Activated naive CD8-positive, alpha-beta T cell treated with anti-CD3 and anti-CD28 coated beads, Interleukin-2, amount 10 ng/mL, durations not matched to agents 7 days and 5 days (primary cell): Measurements from ENCODE around the gene CLCN7. TPM values are rescaled to one million over a fixed set of nuclear protein-coding genes. Genes with fewer than 3 reads are reported as not detected.
"Not testable (repeated sequence)": the region's sequence is repeated elsewhere in the genome, so short reads cannot be mapped to it uniquely, and the experiment has no call there.

ENCODE experiments used
- ATAC-seq: fragments of 150-1000 bp; cut with Tn5 transposase; one replicate; pipeline ENCODE4 v1.10.0; 2021; ENCODE audit warnings: low read depth, moderate library complexity
- POLR2A ChIA-PET: fragments of 350-600 bp; sonication (Branson Sonifier 250); formaldehyde crosslinking; loops from one replicate; lab custom pipeline; 2021; ENCODE audit warnings: antibody characterized with exemption; lab: Charles Lee
- DNase-seq: peaks from one replicate; pipeline ENCODE4 v3.0.0; 2021
- H3K27ac Mint-ChIP-seq: one replicate; pipeline ENCODE4 v1.8.0; 2022; ENCODE audit warnings: mild to moderate bottlenecking, mixed read lengths
- H3K27me3 Mint-ChIP-seq: one replicate; pipeline ENCODE4 v1.8.0; 2022; ENCODE audit warnings: mild to moderate bottlenecking, moderate library complexity, mixed read lengths
- H3K36me3 Mint-ChIP-seq: one replicate; pipeline ENCODE4 v1.8.0; 2021; ENCODE audit warnings: mild to moderate bottlenecking, mixed read lengths
- H3K4me1 Mint-ChIP-seq: one replicate; pipeline ENCODE4 v1.8.0; 2021; ENCODE audit warnings: mixed read lengths
- H3K4me3 Mint-ChIP-seq: one replicate; pipeline ENCODE4 v1.8.0; 2022; ENCODE audit warnings: mild to moderate bottlenecking, moderate library complexity, mixed read lengths
- H3K9me3 Mint-ChIP-seq: one replicate; pipeline ENCODE4 v1.8.0; 2021; ENCODE audit warnings: mixed read lengths
- total RNA-seq, 2 experiments: library from RNA; stranded (reverse); gene quantifications; one replicate each; pipeline ENCODE4 v1.2.3, GENCODE V29; 2021

Gene CLCN7
- total RNA-seq, 2 experiments from 2014 or later, result 69.7 to 72.2 TPM

GRCh38 chr16:1488054-1488601 lies 13.3 kb upstream of the CLCN7 start:
- DNase-seq (no peak), ATAC-seq (no peak)
- POLR2A ChIA-PET, result no interaction called here
- Mint-ChIP-seq H3K27ac (no peak overlapping the region), H3K27me3 (no peaks in the 10 kb centered on the region), H3K9me3 (no peaks in the 10 kb centered on the region), H3K4me1 (peaks cover 8% of the 10 kb centered on the region), H3K36me3 (no peaks in the 10 kb centered on the region), H3K4me3 (no peak overlapping the region)

GRCh38 chr16:1487395-1488053 lies 12.7 kb upstream of the CLCN7 start:
- POLR2A ChIA-PET, result no interaction called here
- no peaks in the 10 kb centered on the region for H3K9me3 Mint-ChIP-seq
- no peaks in the 10 kb centered on the region for H3K36me3 Mint-ChIP-seq
- H3K27me3 Mint-ChIP-seq, result no peaks in the 10 kb centered on the region
- H3K4me1 Mint-ChIP-seq, result peaks cover 3% of the 10 kb centered on the region
- no peak for DNase-seq
- no peak overlapping the region for H3K27ac Mint-ChIP-seq
- no peak for ATAC-seq
- H3K4me3 Mint-ChIP-seq, result no peak overlapping the region

- no peaks in the 10 kb centered on the region for H3K4me1 Mint-ChIP-seq
- no peaks in the 10 kb centered on the region for H3K27me3 Mint-ChIP-seq
- H3K9me3 Mint-ChIP-seq, result no peaks in the 10 kb centered on the region
- DNase-seq, result no peak
- POLR2A ChIA-PET, result no interaction called here
- ATAC-seq, result no peak
- no peaks in the 10 kb centered on the region for H3K36me3 Mint-ChIP-seq
- no peak overlapping the region for H3K27ac Mint-ChIP-seq
- H3K4me3 Mint-ChIP-seq, result no peak overlapping the region
Measured at GRCh38 chr16:1486551-1487390, 11.9 kb upstream of the CLCN7 start.

- no peaks in the 10 kb centered on the region for H3K27me3 Mint-ChIP-seq
- ATAC-seq (no peak), DNase-seq (no peak)
- H3K4me1 Mint-ChIP-seq, result peaks cover 1% of the 10 kb centered on the region
- H3K27ac Mint-ChIP-seq, result no peak overlapping the region
- H3K36me3 Mint-ChIP-seq, result no peaks in the 10 kb centered on the region
- POLR2A ChIA-PET, result interaction anchor here (0.6 kb wide), 1 partner anchor 1268 kb away, joined by 4 read pairs; no protein-coding TSS in a partner anchor
- no peaks in the 10 kb centered on the region for H3K9me3 Mint-ChIP-seq
- H3K4me3 Mint-ChIP-seq, result no peak overlapping the region
Measured at GRCh38 chr16:1485847-1486496, 11.1 kb upstream of the CLCN7 start.

GRCh38 chr16:1481906-1482835 lies 7.3 kb upstream of the CLCN7 start:
- no peak overlapping the region for H3K4me3 Mint-ChIP-seq
- POLR2A ChIA-PET, result interaction anchor here (0.8 kb wide), 1 partner anchor 11 kb away, joined by 4 read pairs; no protein-coding TSS in a partner anchor
- H3K4me1 Mint-ChIP-seq, result peaks cover 1% of the 10 kb centered on the region
- ATAC-seq, result no peak
- H3K36me3 Mint-ChIP-seq, result no peaks in the 10 kb centered on the region
- DNase-seq, result no peak
- H3K27me3 Mint-ChIP-seq, result no peaks in the 10 kb centered on the region
- no peak overlapping the region for H3K27ac Mint-ChIP-seq
- no peaks in the 10 kb centered on the region for H3K9me3 Mint-ChIP-seq

GRCh38 chr16:1478937-1479336 lies 4.1 kb upstream of the CLCN7 start:
- H3K27me3 Mint-ChIP-seq, ATAC-seq, H3K9me3 Mint-ChIP-seq, DNase-seq, H3K27ac Mint-ChIP-seq, H3K4me1 Mint-ChIP-seq, H3K36me3 Mint-ChIP-seq, H3K4me3 Mint-ChIP-seq: not testable (repeated sequence)
- POLR2A ChIA-PET, result interaction anchor here (1.1 kb wide), 1 partner anchor 14 kb away, joined by 4 read pairs; the partner anchor contains the start of gene TELO2

- POLR2A ChIA-PET, result interaction anchor here (1.5 kb wide), 1 partner anchor 97 kb away, joined by 3 read pairs; no protein-coding TSS in a partner anchor
- Mint-ChIP-seq H3K4me3 (no peak overlapping the region), H3K9me3 (no peaks in the 10 kb centered on the region), H3K27me3 (no peaks in the 10 kb centered on the region), H3K27ac (no peak overlapping the region), H3K4me1 (peaks cover 17% of the 10 kb centered on the region), H3K36me3 (no peaks in the 10 kb centered on the region)
- DNase-seq (no peak), ATAC-seq (no peak)
Measured at GRCh38 chr16:1477033-1477432, 2.2 kb upstream of the CLCN7 start.

GRCh38 chr16:1475552-1476114 lies 805 bp upstream of the CLCN7 start:
- POLR2A ChIA-PET, result interaction anchor here (0.6 to 1.3 kb wide), 4 partner anchors 17 to 60 kb away, joined by 3 to 6 read pairs (median 3); partner anchors contain the start of genes TELO2 and UQCC4
- H3K27ac Mint-ChIP-seq, result peak overlapping the region; percentile 87
- no peaks in the 10 kb centered on the region for H3K36me3 Mint-ChIP-seq
- H3K4me3 Mint-ChIP-seq, result peak overlapping the region; percentile 88
- peaks cover 15% of the 10 kb centered on the region for H3K4me1 Mint-ChIP-seq
- no peaks in the 10 kb centered on the region for H3K27me3 Mint-ChIP-seq
- no peak for DNase-seq
- ATAC-seq, result no peak
- no peaks in the 10 kb centered on the region for H3K9me3 Mint-ChIP-seq

GRCh38 chr16:1474082-1474795 lies 589 bp downstream of the CLCN7 start:
- peak; percentile 4 for ATAC-seq
- DNase-seq, result no peak
- POLR2A ChIA-PET, result no interaction called here
- Mint-ChIP-seq H3K27ac (no peak overlapping the region), H3K36me3 (no peaks in the 10 kb centered on the region), H3K4me3 (peak overlapping the region; percentile 73), H3K4me1 (peaks cover 19% of the 10 kb centered on the region), H3K9me3 (no peaks in the 10 kb centered on the region), H3K27me3 (no peaks in the 10 kb centered on the region)

GRCh38 chr16:1472974-1473373 lies 1.9 kb downstream of the CLCN7 start:
- Mint-ChIP-seq H3K27me3 (no peaks in the 10 kb centered on the region), H3K36me3 (no peaks in the 10 kb centered on the region), H3K4me1 (peaks cover 19% of the 10 kb centered on the region), H3K27ac (peak overlapping the region; percentile 59), H3K4me3 (peak overlapping the region; percentile 63), H3K9me3 (no peaks in the 10 kb centered on the region)
- DNase-seq, result no peak
- ATAC-seq, result no peak
- POLR2A ChIA-PET, result interaction anchor here (0.7 kb wide), 3 partner anchors 52 to 683 kb away, joined by 3 to 5 read pairs (median 5); partner anchors contain the start of gene TRAF7

GRCh38 chr16:1471569-1472194 lies 3.1 kb downstream of the CLCN7 start:
- POLR2A ChIA-PET, result no interaction called here
- ATAC-seq, result no peak
- H3K4me1 Mint-ChIP-seq, result peaks cover 19% of the 10 kb centered on the region
- no peak overlapping the region for H3K27ac Mint-ChIP-seq
- no peak for DNase-seq
- H3K36me3 Mint-ChIP-seq, result no peaks in the 10 kb centered on the region
- no peak overlapping the region for H3K4me3 Mint-ChIP-seq
- no peaks in the 10 kb centered on the region for H3K9me3 Mint-ChIP-seq
- no peaks in the 10 kb centered on the region for H3K27me3 Mint-ChIP-seq
